Mammary epithelial cell (primary cell): ENCODE results near the gene CSNK2A2.

Experiments
- EZH2 ChIP-seq: IDR thresholded peaks from 2 replicates; pipeline ENCODE4 v1.6.1; 2012; ENCODE audit warnings: low read length, inconsistent platforms, borderline replicate concordance
- TF ChIP-seq, protein P1 (sequence below), 2 donors: IDR thresholded peaks in 1 of 2; conservative IDR thresholded peaks in 1 of 2; 2 replicates each; pipeline ENCODE4 v1.5.1; 2011 to 2012; ENCODE audit warnings: inconsistent platforms in 2 of 2, low read length in 2 of 2, mild to moderate bottlenecking in 2 of 2, control low read depth in 1 of 2, low read depth in 1 of 2; ENCODE audit not compliant: insufficient read depth in 1 of 2; ENCODE audit errors: extremely low read depth in 1 of 2

DNA sequence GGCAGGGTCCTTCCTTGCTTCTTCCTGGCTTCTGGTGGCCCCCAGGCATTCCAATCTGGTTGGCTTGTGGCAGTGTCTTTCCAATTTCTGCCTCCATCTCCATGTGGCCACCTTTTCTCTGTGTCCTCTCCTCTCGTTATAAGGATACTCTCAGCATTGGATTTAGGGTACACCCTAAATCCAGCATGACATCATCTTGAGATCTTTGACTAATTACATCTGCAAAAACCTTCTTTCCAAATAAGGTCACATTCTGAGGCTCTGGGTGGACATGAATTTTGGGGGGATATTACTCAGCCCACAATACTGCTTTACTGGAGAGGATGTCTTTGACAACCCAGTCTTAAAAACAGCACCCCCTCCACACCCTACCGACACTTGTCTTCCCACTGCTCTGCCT, 49.8 kb downstream of the CSNK2A2 start:
- TF ChIP-seq, protein P1, sequence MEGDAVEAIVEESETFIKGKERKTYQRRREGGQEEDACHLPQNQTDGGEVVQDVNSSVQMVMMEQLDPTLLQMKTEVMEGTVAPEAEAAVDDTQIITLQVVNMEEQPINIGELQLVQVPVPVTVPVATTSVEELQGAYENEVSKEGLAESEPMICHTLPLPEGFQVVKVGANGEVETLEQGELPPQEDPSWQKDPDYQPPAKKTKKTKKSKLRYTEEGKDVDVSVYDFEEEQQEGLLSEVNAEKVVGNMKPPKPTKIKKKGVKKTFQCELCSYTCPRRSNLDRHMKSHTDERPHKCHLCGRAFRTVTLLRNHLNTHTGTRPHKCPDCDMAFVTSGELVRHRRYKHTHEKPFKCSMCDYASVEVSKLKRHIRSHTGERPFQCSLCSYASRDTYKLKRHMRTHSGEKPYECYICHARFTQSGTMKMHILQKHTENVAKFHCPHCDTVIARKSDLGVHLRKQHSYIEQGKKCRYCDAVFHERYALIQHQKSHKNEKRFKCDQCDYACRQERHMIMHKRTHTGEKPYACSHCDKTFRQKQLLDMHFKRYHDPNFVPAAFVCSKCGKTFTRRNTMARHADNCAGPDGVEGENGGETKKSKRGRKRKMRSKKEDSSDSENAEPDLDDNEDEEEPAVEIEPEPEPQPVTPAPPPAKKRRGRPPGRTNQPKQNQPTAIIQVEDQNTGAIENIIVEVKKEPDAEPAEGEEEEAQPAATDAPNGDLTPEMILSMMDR (conservative IDR thresholded peaks at IDR 0.05 in 1 of 2, IDR thresholded peaks at IDR 0.05 in 1 of 2; ENCODE audit: extremely low read depth in 1 of 2, insufficient read depth in 1 of 2, low read depth in 1 of 2, low read length in 2 of 2), result no peak
- TF ChIP-seq EZH2, result no peak
